Central memory CD8-positive, alpha-beta T cell (primary cell): Measurements from ENCODE around the gene ARHGEF4.
"Not testable (repeated sequence)": the region's sequence is repeated elsewhere in the genome, so short reads cannot be mapped to it uniquely, and the experiment has no call there.

Source experiments
- ATAC-seq: fragments of 150-1000 bp; cut with Tn5 transposase; replicated peaks from 2 replicates; pipeline ENCODE4 v1.10.0; 2022; ENCODE audit warnings: mild to moderate bottlenecking, moderate FRiP score, moderate number of reproducible peaks; ENCODE audit not compliant: poor library complexity, severe bottlenecking; ENCODE audit errors: extremely low read depth
- DNase-seq, 2 donors: peaks; one replicate each; pipeline ENCODE4 v3.0.0; 2021; ENCODE audit warnings: low spot score in 2 of 2
- H3K27ac Mint-ChIP-seq: one replicate; pipeline ENCODE4 v1.8.0; 2022; ENCODE audit warnings: low read depth, mild to moderate bottlenecking, moderate library complexity, mixed read lengths
- H3K27me3 Mint-ChIP-seq: one replicate; pipeline ENCODE4 v1.8.0; 2022; ENCODE audit warnings: mixed read lengths
- H3K36me3 Mint-ChIP-seq: one replicate; pipeline ENCODE4 v1.8.0; 2022; ENCODE audit warnings: mild to moderate bottlenecking, moderate library complexity, mixed read lengths; ENCODE audit not compliant: insufficient read depth
- H3K4me1 Mint-ChIP-seq: one replicate; pipeline ENCODE4 v1.8.0; 2022; ENCODE audit warnings: mixed read lengths
- H3K4me3 Mint-ChIP-seq: one replicate; pipeline ENCODE4 v1.8.0; 2022; ENCODE audit warnings: mild to moderate bottlenecking, moderate library complexity, mixed read lengths
- H3K9me3 Mint-ChIP-seq: one replicate; pipeline ENCODE4 v1.8.0; 2022; ENCODE audit warnings: mixed read lengths

The ARHGEF4 gene

GRCh38 chr2:131077966-131078365 lies 241.3 kb downstream of the ARHGEF4 start:
- Mint-ChIP-seq H3K4me1 (peaks cover 65% of the 10 kb centered on the region), H3K27ac (peak overlapping the region; percentile 7), H3K27me3 (no peaks in the 10 kb centered on the region), H3K9me3 (no peaks in the 10 kb centered on the region), H3K4me3 (no peak overlapping the region), H3K36me3 (peaks cover 69% of the 10 kb centered on the region)
- ATAC-seq: no peak
- DNase-seq: no peak

GRCh38 chr2:131079931-131080330 lies 243.2 kb downstream of the ARHGEF4 start:
- Mint-ChIP-seq H3K36me3 (peaks cover 60% of the 10 kb centered on the region), H3K4me1 (peaks cover 62% of the 10 kb centered on the region), H3K27ac (peak overlapping the region; percentile 44), H3K4me3 (peak overlapping the region; percentile 55)
- not testable (repeated sequence) for ATAC-seq, H3K27me3 Mint-ChIP-seq, DNase-seq, H3K9me3 Mint-ChIP-seq

DNA sequence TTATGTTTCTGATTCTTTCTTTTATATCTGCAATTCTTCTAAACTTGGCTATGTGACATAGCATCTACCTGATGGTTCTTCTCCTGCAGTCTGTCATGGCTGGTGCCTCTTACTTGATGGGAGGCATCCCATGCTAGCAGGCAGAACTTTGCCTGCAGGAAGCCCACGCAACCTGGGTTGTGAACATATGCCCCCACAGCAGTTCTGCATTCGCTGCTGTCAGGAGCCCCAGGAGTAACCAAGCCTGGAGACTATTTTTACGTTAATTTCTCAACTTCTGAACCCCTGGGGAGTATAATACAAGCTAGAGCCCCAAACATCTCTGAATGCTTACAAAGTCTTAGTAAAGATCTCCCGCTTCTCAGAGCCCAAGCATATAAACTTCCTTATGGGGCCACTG lies 244.5 kb downstream of the ARHGEF4 start:
- Mint-ChIP-seq H3K4me1 (peaks cover 66% of the 10 kb centered on the region), H3K9me3 (no peaks in the 10 kb centered on the region), H3K36me3 (peaks cover 58% of the 10 kb centered on the region), H3K27ac (no peak overlapping the region), H3K4me3 (no peak overlapping the region), H3K27me3 (no peaks in the 10 kb centered on the region)
- ATAC-seq: no peak
- no peak for DNase-seq

- peaks cover 53% of the 10 kb centered on the region for H3K36me3 Mint-ChIP-seq
- no peak for ATAC-seq
Measured at GRCh38 chr2:131085646-131086045, 248.9 kb downstream of the ARHGEF4 start.

GRCh38 chr2:131092458-131093005 lies 255.8 kb downstream of the ARHGEF4 start:
- ATAC-seq (peak; percentile 2), DNase-seq (no peak)
- H3K27ac Mint-ChIP-seq: peak overlapping the region; percentile 41
- peaks cover 35% of the 10 kb centered on the region for H3K36me3 Mint-ChIP-seq
- peaks cover 19% of the 10 kb centered on the region for H3K4me1 Mint-ChIP-seq
- H3K27me3 Mint-ChIP-seq: no peaks in the 10 kb centered on the region
- H3K9me3 Mint-ChIP-seq: no peaks in the 10 kb centered on the region
- peak overlapping the region; percentile 94 for H3K4me3 Mint-ChIP-seq

More at GRCh38 chr2:131085646-131086045, 248.9 kb downstream of the ARHGEF4 start:
- Mint-ChIP-seq H3K27me3 (no peaks in the 10 kb centered on the region), H3K4me3 (no peak overlapping the region), H3K9me3 (no peaks in the 10 kb centered on the region), H3K4me1 (peaks cover 54% of the 10 kb centered on the region), H3K27ac (no peak overlapping the region)
- DNase-seq: no peak

GRCh38 chr2:131093006-131093695 lies 256.4 kb downstream of the ARHGEF4 start, which contains the start of gene FAM168B:
Gene FAM168B (minus strand): TSS chr2:131093460. CDS start chr2:131082646, 10,814 bp downstream.
- peak; percentile 84 for ATAC-seq
- Mint-ChIP-seq H3K4me1 (peaks cover 19% of the 10 kb centered on the region), H3K9me3 (no peaks in the 10 kb centered on the region), H3K27ac (peak within 1 kb of the TSS; percentile 95), H3K27me3 (no peaks in the 10 kb centered on the region), H3K4me3 (peak within 1 kb of the TSS; percentile 94), H3K36me3 (peaks cover 29% of the 10 kb centered on the region)
- DNase-seq: peak; percentile 83 to 84

DNA sequence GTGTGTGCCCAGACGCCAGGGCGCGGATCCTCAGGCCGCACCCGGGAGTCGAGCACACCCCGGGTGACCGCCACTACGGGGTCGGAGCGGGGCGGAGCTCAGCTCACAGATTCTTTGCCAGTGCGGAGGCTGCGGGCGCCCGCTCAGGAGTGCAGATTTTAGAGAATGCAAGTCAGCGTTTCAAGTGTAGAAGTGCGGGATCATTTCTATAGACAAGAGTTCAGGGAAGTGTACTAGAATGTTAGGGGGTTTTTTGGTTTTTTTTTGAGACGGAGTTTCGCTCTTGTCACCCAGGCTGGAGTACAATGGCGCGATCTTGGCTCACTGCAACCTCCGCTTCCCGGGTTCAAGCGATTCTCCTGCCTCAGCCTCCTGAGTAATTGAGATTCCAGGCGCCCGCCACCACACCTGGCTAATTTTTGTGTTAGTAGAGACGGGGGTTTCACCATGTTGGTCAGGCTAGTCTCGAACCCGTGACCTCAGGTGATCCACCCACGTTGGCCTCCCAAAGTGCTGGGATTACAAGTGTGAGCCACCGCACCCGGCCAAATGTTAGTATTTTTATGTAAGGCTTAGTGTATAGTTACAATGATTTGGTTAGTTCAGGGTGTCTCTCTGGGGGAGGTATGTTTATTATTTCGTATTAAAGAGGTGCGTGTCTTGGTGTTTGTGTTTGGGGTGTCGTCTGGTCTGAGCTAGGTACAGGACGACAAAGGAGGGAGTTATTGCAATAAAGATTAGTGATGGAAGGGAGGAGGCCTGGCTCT lies 257.2 kb downstream of the ARHGEF4 start:
- DNase-seq (no peak), ATAC-seq (peak; percentile 74)
- Mint-ChIP-seq H3K4me3 (peak overlapping the region; percentile 94), H3K36me3 (peaks cover 24% of the 10 kb centered on the region), H3K27me3 (no peaks in the 10 kb centered on the region), H3K9me3 (no peaks in the 10 kb centered on the region), H3K4me1 (peaks cover 14% of the 10 kb centered on the region), H3K27ac (peak overlapping the region; percentile 95)

- H3K9me3 Mint-ChIP-seq: no peaks in the 10 kb centered on the region
- H3K4me3 Mint-ChIP-seq: peak overlapping the region; percentile 94
- DNase-seq (no peak), ATAC-seq (no peak)
- no peaks in the 10 kb centered on the region for H3K27me3 Mint-ChIP-seq
- H3K4me1 Mint-ChIP-seq: peaks cover 10% of the 10 kb centered on the region
- H3K27ac Mint-ChIP-seq: peak overlapping the region; percentile 95
- H3K36me3 Mint-ChIP-seq: peaks cover 17% of the 10 kb centered on the region
Measured at GRCh38 chr2:131094463-131095281, 258.0 kb downstream of the ARHGEF4 start.
